ENCODE results near the gene TBC1D1.

TBC1D1 gene

DNA sequence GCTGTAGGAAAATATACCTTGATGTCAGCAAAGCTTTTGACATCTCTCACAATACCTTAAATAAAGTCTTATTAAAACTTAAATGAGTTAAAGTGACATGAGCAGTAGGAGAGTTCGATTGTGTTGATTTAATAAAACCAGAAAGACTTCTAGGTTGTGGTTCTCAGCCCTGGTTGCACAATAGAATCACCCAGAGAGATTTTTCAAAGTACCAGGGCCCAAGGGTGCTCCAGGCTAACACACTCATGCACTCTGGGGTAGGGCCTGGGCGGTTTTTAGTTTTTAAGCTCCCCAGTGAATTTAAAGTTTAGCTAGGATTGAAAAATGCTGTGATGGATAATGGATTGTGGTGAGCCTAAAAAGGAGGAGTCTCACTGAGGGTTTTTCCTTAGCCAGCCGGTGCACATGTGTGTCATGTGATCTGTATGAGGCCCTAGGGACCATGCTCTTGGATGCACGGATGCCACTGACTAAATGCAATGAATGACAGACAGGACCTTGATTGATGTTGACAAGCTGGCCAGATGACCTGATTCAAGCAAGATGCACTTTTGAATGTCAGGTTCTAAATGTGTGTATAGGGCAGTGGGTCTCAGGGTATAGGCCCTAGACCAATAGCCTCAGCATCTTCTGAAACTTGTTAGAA lies 254.3 kb downstream of the TBC1D1 start:
- TF ChIP-seq, protein P1, sequence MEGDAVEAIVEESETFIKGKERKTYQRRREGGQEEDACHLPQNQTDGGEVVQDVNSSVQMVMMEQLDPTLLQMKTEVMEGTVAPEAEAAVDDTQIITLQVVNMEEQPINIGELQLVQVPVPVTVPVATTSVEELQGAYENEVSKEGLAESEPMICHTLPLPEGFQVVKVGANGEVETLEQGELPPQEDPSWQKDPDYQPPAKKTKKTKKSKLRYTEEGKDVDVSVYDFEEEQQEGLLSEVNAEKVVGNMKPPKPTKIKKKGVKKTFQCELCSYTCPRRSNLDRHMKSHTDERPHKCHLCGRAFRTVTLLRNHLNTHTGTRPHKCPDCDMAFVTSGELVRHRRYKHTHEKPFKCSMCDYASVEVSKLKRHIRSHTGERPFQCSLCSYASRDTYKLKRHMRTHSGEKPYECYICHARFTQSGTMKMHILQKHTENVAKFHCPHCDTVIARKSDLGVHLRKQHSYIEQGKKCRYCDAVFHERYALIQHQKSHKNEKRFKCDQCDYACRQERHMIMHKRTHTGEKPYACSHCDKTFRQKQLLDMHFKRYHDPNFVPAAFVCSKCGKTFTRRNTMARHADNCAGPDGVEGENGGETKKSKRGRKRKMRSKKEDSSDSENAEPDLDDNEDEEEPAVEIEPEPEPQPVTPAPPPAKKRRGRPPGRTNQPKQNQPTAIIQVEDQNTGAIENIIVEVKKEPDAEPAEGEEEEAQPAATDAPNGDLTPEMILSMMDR (conservative IDR thresholded peaks at IDR 0.05; ENCODE audit: low read length), result no peak
- H3K4me3 ChIP-seq (ENCODE audit: low read length), result no peak overlapping the region
- no peak for DNase-seq (ENCODE audit: low read depth)

DNA sequence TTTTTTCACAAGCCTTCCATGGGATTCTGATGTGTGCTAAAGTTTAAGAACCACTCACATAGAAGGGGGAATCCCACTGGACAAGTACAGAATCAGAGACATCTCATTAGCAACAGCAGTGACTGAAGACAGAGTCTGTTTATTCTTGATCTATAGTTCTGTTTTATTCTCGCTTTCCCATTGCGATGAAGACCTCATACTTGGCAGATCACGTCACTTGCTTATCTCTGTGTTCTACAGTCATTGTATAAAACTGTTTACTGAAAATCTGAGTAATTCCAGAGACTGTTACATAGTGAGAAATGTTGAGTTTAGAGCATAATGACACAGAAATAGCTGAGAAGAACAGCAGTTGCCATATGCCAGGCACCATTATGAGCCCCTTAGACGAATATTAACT lies 254.9 kb downstream of the TBC1D1 start:
- TF ChIP-seq, protein P1 (conservative IDR thresholded peaks at IDR 0.05; ENCODE audit: low read length), result no peak
- peak; percentile 59 for DNase-seq (ENCODE audit: low read depth)

DNA sequence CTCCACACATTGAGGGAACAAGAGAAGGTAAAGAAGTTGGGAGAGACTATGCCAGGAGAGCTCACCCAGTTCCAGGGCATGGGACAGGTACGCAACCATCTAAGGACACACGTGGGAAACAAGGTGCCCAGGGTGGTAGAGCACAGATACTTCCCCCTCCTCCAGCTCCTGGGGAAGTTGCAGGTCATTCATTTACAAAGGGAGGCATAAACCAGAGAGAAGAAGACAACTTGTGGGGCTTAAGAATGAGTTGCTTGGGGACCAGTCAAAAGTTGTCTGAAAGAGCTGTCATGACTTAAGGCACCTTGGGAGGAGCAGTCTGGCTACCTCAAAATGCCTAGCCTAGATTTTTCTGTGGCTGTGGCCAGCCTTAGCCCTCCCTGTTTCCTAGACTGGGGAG lies 255.5 kb downstream of the TBC1D1 start:
- TF ChIP-seq, protein P1 (conservative IDR thresholded peaks at IDR 0.05; ENCODE audit: low read length), result no peak
- H3K4me3 ChIP-seq (ENCODE audit: low read length), result no peak overlapping the region
- DNase-seq (ENCODE audit: low read depth), result no peak

More for the DNA sequence above, 254.9 kb downstream of the TBC1D1 start:
- no peak overlapping the region for H3K4me3 ChIP-seq (ENCODE audit: low read length)

DNA sequence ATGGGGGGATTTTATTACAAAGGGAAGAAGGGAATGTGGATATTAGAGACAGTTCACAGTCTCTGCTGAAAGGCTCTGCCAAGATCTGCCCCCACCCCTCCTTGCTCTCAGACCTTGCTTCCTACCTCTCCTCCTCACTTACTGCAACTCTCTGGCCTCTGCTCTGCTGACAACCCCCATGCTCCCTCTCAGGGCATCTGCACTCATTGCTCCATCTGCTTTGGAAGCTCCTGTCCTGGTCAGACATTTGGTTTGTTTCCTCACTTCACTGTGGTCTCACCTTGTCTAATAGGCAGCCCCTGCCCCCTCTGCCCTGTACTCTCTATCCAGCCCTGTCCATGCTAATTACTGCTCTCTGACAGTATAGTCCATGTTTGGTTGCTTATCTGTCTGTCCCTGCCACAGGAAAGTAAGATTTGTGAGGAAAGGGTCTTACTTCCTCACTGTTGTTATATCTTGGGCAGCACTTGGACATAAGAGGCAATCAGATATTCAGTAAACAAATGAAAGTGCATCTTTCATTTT lies 258.6 kb downstream of the TBC1D1 start:
- no peak for DNase-seq (ENCODE audit: low read depth)
- H3K4me3 ChIP-seq (ENCODE audit: low read length), result no peak overlapping the region
- TF ChIP-seq, protein P1 (conservative IDR thresholded peaks at IDR 0.05; ENCODE audit: low read length), result no peak

DNA sequence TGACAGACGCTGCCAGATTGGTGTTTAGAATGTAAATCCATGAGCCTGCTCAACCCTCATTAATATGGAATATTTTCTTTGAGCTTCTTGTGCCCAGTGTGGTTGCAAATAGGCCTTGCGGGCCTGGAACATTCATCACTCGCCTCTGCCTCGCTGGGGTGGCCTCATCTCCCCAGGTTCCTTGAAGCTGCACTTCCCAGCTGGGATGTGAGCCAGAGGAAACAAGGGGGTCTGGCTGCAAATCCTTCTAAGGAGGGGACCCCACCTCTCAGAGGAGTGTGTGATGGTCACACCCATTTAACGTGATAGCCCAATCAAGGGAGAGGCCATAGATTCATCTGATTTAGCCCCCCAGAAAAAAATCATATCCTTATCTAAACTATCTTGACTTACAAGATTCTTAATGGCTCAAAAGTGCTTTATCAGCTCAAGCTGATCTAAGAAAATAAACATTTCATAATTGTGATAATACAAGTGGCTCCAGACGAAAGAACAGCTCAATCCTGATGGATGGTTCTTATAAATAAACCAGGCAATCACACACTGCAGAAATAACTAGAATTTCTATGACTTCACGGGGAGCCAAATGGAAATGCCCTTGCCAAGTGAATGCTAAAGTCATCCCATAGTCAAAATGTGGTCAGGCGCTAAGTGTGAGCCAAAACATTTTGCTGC lies 259.2 kb downstream of the TBC1D1 start:
- DNase-seq (ENCODE audit: low read depth), result peak; percentile 72

DNA sequence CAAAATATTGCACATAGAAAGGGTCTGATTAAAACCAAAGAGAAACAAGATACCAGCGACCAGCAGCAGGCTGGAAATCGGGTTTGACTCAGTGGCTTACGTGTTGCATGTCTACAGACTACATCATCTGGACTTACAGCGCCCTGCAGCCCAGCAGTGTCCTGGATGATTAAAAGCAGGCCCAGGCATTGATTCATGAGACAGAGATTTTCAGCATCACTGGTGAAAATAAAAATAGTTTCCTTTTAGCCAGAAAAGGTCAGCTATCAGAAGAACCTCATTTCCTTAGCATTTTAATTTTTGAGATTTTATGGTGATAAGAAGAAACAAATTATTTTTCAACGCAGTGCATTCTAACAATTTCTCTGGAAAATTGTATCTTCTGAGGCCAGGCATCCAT lies 259.9 kb downstream of the TBC1D1 start:
- TF ChIP-seq, protein P1 (conservative IDR thresholded peaks at IDR 0.05; ENCODE audit: low read length), result no peak
- peak; percentile 84 for DNase-seq (ENCODE audit: low read depth)
- no peak overlapping the region for H3K4me3 ChIP-seq (ENCODE audit: low read length)

More for the DNA sequence above, 259.2 kb downstream of the TBC1D1 start:
- H3K4me3 ChIP-seq (ENCODE audit: low read length), result no peak overlapping the region
- TF ChIP-seq, protein P1 (conservative IDR thresholded peaks at IDR 0.05; ENCODE audit: low read length), result no peak

- DNase-seq (ENCODE audit: low read depth), result peak; percentile 45
- no peak overlapping the region for H3K4me3 ChIP-seq (ENCODE audit: low read length)
- TF ChIP-seq, protein P1 (conservative IDR thresholded peaks at IDR 0.05; ENCODE audit: low read length), result no peak
Observed at GRCh38 chr4:38151873-38152272, 261.0 kb downstream of the TBC1D1 start.

All from AG10803 (cell line).